Nephron (organoid): ENCODE measurements around the gene DCTN3.

Experiments used
- H3K27ac Mint-ChIP-seq, 3 experiments: 2 replicates each; pipeline ENCODE4 v1.8.0; 2020; ENCODE audit warnings: mixed read lengths in 3 of 3, mild to moderate bottlenecking in 2 of 3, moderate library complexity in 1 of 3
- H3K27me3 Mint-ChIP-seq: 2 replicates; pipeline ENCODE4 v1.8.0; 2021; ENCODE audit warnings: low read depth, mild to moderate bottlenecking, moderate library complexity, mixed read lengths
- H3K36me3 Mint-ChIP-seq: 2 replicates; pipeline ENCODE4 v1.8.0; 2020; ENCODE audit warnings: low read depth, mixed read lengths
- H3K4me1 Mint-ChIP-seq: 2 replicates; pipeline ENCODE4 v1.8.0; 2020; ENCODE audit warnings: mixed read lengths
- H3K4me3 Mint-ChIP-seq, 3 experiments: 2 replicates each; pipeline ENCODE4 v1.8.0; 2020; ENCODE audit warnings: mild to moderate bottlenecking in 3 of 3, mixed read lengths in 3 of 3, moderate library complexity in 2 of 3
- H3K9me3 Mint-ChIP-seq: 2 replicates; pipeline ENCODE4 v1.8.0; 2020; ENCODE audit warnings: mixed read lengths
- CTCF ChIP-seq, 3 experiments: fragments of 200-600 bp; sonication (generic); IDR thresholded peaks; one replicate each; pipeline ENCODE4 v1.5.0; 2021; ENCODE audit warnings: antibody characterized with exemption in 3 of 3; ENCODE audit not compliant: unreplicated experiment in 3 of 3

The DCTN3 gene

GRCh38 chr9:34610434-34611206 lies 9.7 kb downstream of the DCTN3 start:
- H3K4me1 Mint-ChIP-seq, result peaks cover 21% of the 10 kb centered on the region
- H3K4me3 Mint-ChIP-seq, result peak overlapping the region; percentile 84 to 91 (median 90)
- H3K36me3 Mint-ChIP-seq, result peaks cover 7% of the 10 kb centered on the region
- no peaks in the 10 kb centered on the region for H3K9me3 Mint-ChIP-seq
- no peaks in the 10 kb centered on the region for H3K27me3 Mint-ChIP-seq
- H3K27ac Mint-ChIP-seq, result peak overlapping the region; percentile 32 to 58 (median 57)
- TF ChIP-seq CTCF (IDR thresholded peaks at IDR 0.05; ENCODE audit: unreplicated experiment in 3 of 3), result no peak

GRCh38 chr9:34607331-34607730 lies 13.0 kb downstream of the DCTN3 start:
- Mint-ChIP-seq H3K27ac (no peak overlapping the region), H3K4me1 (peaks cover 15% of the 10 kb centered on the region), H3K9me3 (no peaks in the 10 kb centered on the region), H3K27me3 (peaks cover 5% of the 10 kb centered on the region), H3K36me3 (no peaks in the 10 kb centered on the region), H3K4me3 (no peak overlapping the region)
- no peak for TF ChIP-seq CTCF (IDR thresholded peaks at IDR 0.05; ENCODE audit: unreplicated experiment in 3 of 3)

- H3K4me3 Mint-ChIP-seq, result no peak overlapping the region
- no peak overlapping the region for H3K27ac Mint-ChIP-seq
- peaks cover 15% of the 10 kb centered on the region for H3K4me1 Mint-ChIP-seq
- H3K36me3 Mint-ChIP-seq, result no peaks in the 10 kb centered on the region
- H3K27me3 Mint-ChIP-seq, result peaks cover 5% of the 10 kb centered on the region
- no peak for TF ChIP-seq CTCF (IDR thresholded peaks at IDR 0.05; ENCODE audit: unreplicated experiment in 3 of 3)
- H3K9me3 Mint-ChIP-seq, result no peaks in the 10 kb centered on the region
Observed at GRCh38 chr9:34606905-34607304, 13.4 kb downstream of the DCTN3 start.

- Mint-ChIP-seq H3K27me3 (peaks cover 9% of the 10 kb centered on the region), H3K4me1 (peaks cover 16% of the 10 kb centered on the region), H3K36me3 (no peaks in the 10 kb centered on the region), H3K9me3 (no peaks in the 10 kb centered on the region), H3K27ac (no peak overlapping the region), H3K4me3 (no peak overlapping the region)
- no peak for TF ChIP-seq CTCF (IDR thresholded peaks at IDR 0.05; ENCODE audit: unreplicated experiment in 3 of 3)
Observed at GRCh38 chr9:34606190-34606589, 14.1 kb downstream of the DCTN3 start.

- Mint-ChIP-seq H3K4me1 (peaks cover 12% of the 10 kb centered on the region), H3K27me3 (peaks cover 15% of the 10 kb centered on the region), H3K9me3 (no peaks in the 10 kb centered on the region), H3K27ac (peak overlapping the region in 1 of 3 experiments; percentile 12), H3K36me3 (no peaks in the 10 kb centered on the region), H3K4me3 (peak overlapping the region in 1 of 3 experiments; percentile 2)
- peak; percentile 90 to 92 (median 91) for TF ChIP-seq CTCF (IDR thresholded peaks at IDR 0.05; ENCODE audit: unreplicated experiment in 3 of 3)
Observed at GRCh38 chr9:34603610-34604231, 16.6 kb downstream of the DCTN3 start.
